Prostate gland (tissue), 2 donors: ENCODE results near the gene TRAF4.

Experiments used
- CTCF ChIP-seq, 4 experiments: fragments of 200-600 bp in 2 of 4; fragments of 450-650 bp in 2 of 4; sonication (generic) in 2 of 4; IDR thresholded peaks; 1 replicate in 3 of 4; 2 replicates in 1 of 4; pipeline ENCODE4 v1.5.1; 2016 to 2019; ENCODE audit warnings: antibody characterized with exemption in 4 of 4, mild to moderate bottlenecking in 2 of 4, moderate library complexity in 2 of 4
- POLR2A ChIP-seq: fragments of 450-650 bp; IDR thresholded peaks from one replicate; pipeline ENCODE4 v1.6.1; 2016; ENCODE audit warnings: antibody characterized with exemption, mild to moderate bottlenecking

GRCh38 chr17:28765038-28765437 is 21.2 kb downstream of the TRAF4 start:
- TF ChIP-seq CTCF (IDR thresholded peaks at IDR 0.05) (no peak), POLR2A (no peak)
